Measurements from ENCODE around the gene TRIM2. TPM values are rescaled to one million over a fixed set of nuclear protein-coding genes. Genes with fewer than 3 reads are reported as not detected.

TRIM2 gene
- polyA plus RNA-seq, 1 of the 3 experiments (the other 2 are of a cell fraction), result 16.4 TPM

GRCh38 chr4:153335665-153336064, 131.4 kb downstream of the TRIM2 start:
- POLR2A ChIA-PET, result no interaction called here
- DNase-seq, result no peak
- no peak overlapping the region for H3K9ac ChIP-seq

More at GRCh38 chr4:153335665-153336064, 131.4 kb downstream of the TRIM2 start:
- Histone ChIP-seq H3K9me2 (no peaks in the 10 kb centered on the region), H3F3A (replicated peaks; ENCODE audit: insufficient read depth) (peaks cover 2% of the 10 kb centered on the region), H3K36me3 (replicated peaks in 1 of 2; ENCODE audit: control insufficient read depth in 1 of 2, insufficient read depth in 2 of 2, low read length in 1 of 2) (peaks cover 40 to 50% of the 10 kb centered on the region in 2 experiments), H4K20me1 (ENCODE audit: insufficient read depth) (no peaks in the 10 kb centered on the region), H3K27ac (ENCODE audit: low read depth in 2 of 2, low read length in 1 of 2) (no peak overlapping the region), H3K4me1 (ENCODE audit: control insufficient read depth in 1 of 2, insufficient read depth in 2 of 2, low read depth in 1 of 2, low read length in 1 of 2) (no peaks in the 10 kb centered on the region), H3K79me2 (ENCODE audit: insufficient read depth) (no peaks in the 10 kb centered on the region), H3K9me3 (no peaks in the 10 kb centered on the region), H3K4me2 (no peak overlapping the region), H3K27me3 (ENCODE audit: insufficient read depth) (no peaks in the 10 kb centered on the region), H3K4me3 (ENCODE audit: low read depth in 2 of 2, low read length in 1 of 2) (no peak overlapping the region), H2AFZ (ENCODE audit: low read depth) (no peak overlapping the region)
- 80% methylated on average over 4 of the region's 4 CpGs for WGBS (ENCODE audit: low lambda C conversion rate)
- TF ChIP-seq CHD2 (IDR thresholded peaks at IDR 0.05; ENCODE audit: low read length, partially characterized antibody) (no peak), GABPA (IDR thresholded peaks at IDR 0.05; ENCODE audit: low read depth) (no peak), RCOR1 (IDR thresholded peaks at IDR 0.05; ENCODE audit: low read length) (no peak), RXRA (IDR thresholded peaks at IDR 0.05; ENCODE audit: borderline replicate concordance, low read depth) (no peak), NRF1 (IDR thresholded peaks at IDR 0.05; ENCODE audit: low read depth, low read length) (no peak), FOXM1 (IDR thresholded peaks at IDR 0.05; ENCODE audit: low read depth) (no peak), PBX3 (IDR thresholded peaks at IDR 0.05) (no peak)
- TF ChIP-seq, protein P1, sequence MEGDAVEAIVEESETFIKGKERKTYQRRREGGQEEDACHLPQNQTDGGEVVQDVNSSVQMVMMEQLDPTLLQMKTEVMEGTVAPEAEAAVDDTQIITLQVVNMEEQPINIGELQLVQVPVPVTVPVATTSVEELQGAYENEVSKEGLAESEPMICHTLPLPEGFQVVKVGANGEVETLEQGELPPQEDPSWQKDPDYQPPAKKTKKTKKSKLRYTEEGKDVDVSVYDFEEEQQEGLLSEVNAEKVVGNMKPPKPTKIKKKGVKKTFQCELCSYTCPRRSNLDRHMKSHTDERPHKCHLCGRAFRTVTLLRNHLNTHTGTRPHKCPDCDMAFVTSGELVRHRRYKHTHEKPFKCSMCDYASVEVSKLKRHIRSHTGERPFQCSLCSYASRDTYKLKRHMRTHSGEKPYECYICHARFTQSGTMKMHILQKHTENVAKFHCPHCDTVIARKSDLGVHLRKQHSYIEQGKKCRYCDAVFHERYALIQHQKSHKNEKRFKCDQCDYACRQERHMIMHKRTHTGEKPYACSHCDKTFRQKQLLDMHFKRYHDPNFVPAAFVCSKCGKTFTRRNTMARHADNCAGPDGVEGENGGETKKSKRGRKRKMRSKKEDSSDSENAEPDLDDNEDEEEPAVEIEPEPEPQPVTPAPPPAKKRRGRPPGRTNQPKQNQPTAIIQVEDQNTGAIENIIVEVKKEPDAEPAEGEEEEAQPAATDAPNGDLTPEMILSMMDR (IDR thresholded peaks at IDR 0.05), result no peak
- TF ChIP-seq, protein P2, sequence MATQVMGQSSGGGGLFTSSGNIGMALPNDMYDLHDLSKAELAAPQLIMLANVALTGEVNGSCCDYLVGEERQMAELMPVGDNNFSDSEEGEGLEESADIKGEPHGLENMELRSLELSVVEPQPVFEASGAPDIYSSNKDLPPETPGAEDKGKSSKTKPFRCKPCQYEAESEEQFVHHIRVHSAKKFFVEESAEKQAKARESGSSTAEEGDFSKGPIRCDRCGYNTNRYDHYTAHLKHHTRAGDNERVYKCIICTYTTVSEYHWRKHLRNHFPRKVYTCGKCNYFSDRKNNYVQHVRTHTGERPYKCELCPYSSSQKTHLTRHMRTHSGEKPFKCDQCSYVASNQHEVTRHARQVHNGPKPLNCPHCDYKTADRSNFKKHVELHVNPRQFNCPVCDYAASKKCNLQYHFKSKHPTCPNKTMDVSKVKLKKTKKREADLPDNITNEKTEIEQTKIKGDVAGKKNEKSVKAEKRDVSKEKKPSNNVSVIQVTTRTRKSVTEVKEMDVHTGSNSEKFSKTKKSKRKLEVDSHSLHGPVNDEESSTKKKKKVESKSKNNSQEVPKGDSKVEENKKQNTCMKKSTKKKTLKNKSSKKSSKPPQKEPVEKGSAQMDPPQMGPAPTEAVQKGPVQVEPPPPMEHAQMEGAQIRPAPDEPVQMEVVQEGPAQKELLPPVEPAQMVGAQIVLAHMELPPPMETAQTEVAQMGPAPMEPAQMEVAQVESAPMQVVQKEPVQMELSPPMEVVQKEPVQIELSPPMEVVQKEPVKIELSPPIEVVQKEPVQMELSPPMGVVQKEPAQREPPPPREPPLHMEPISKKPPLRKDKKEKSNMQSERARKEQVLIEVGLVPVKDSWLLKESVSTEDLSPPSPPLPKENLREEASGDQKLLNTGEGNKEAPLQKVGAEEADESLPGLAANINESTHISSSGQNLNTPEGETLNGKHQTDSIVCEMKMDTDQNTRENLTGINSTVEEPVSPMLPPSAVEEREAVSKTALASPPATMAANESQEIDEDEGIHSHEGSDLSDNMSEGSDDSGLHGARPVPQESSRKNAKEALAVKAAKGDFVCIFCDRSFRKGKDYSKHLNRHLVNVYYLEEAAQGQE (IDR thresholded peaks at IDR 0.05; ENCODE audit: low read depth, low read length), result no peak
- CTCF ChIA-PET, result interaction anchor here (1.0 to 3.7 kb wide), 5 partner anchors 9 to 414 kb away, joined by 3 to 19 read pairs (median 5); partner anchors contain the start of gene MND1
